Esophagus squamous epithelium (tissue), 4 donors: ENCODE data around the gene GFM2.

Source experiments
- CTCF ChIP-seq, 6 experiments: fragments of 450-650 bp in 4 of 6; fragments of 200-600 bp in 2 of 6; sonication (generic) in 2 of 6; IDR thresholded peaks; one replicate each; pipeline ENCODE4 v1.5.1; 2016 to 2019; ENCODE audit warnings: antibody characterized with exemption in 6 of 6, mild to moderate bottlenecking in 4 of 6, moderate library complexity in 4 of 6
- POLR2A ChIP-seq, 4 donors: fragments of 450-650 bp; IDR thresholded peaks; one replicate each; pipeline ENCODE4 v1.6.1; 2017; ENCODE audit warnings: antibody characterized with exemption in 4 of 4, mild to moderate bottlenecking in 4 of 4, moderate library complexity in 3 of 4

GRCh38 chr5:74798977-74799911 lies 32.3 kb upstream of the GFM2 start:
- TF ChIP-seq CTCF (IDR thresholded peaks at IDR 0.05) = no peak
- TF ChIP-seq POLR2A (IDR thresholded peaks at IDR 0.05) = no peak
